ENCODE data around the gene UBA52.

GRCh38 chr19:18531485-18531884 is 40.2 kb upstream of the UBA52 start:
- TF ChIP-seq CTCF (conservative IDR thresholded peaks at IDR 0.05; ENCODE audit: low read depth, low read length): no peak
- TF ChIP-seq EZH2 (IDR thresholded peaks at IDR 0.05; ENCODE audit: low read length, unreplicated experiment): no peak

All from PC-3 (cell line).